Panc1 (cell line): ENCODE data around the gene ADD1. TPM values are rescaled to one million over a fixed set of nuclear protein-coding genes. Genes with fewer than 3 reads are reported as not detected.

Experiments
- ATAC-seq: fragments of 200-7000 bp; cut with Tn5 transposase; 2 replicates; pipeline ENCODE4 v1.9.1; 2020; ENCODE audit warnings: mild to moderate bottlenecking, moderate library complexity
- BruUV-seq: library from RNA; stranded (reverse); fragments of 400-500 nt; replicated peaks from 2 replicates; lab custom pipeline; 2021; lab: Mats Ljungman, UMichigan
- CTCF ChIA-PET: fragments of 300-600 bp; sonication (Branson Sonifier 250); formaldehyde crosslinking; loops from one replicate; lab custom pipeline; 2022; ENCODE audit warnings: antibody characterized with exemption; lab: Charles Lee
- POLR2A ChIA-PET: fragments of 300-600 bp; sonication (Branson Sonifier 250); formaldehyde crosslinking; loops from one replicate; lab custom pipeline; 2022; ENCODE audit warnings: antibody characterized with exemption; lab: Charles Lee
- DNase-seq: peaks from one replicate; pipeline ENCODE4 v3.0.0-alpha.2; 2010; ENCODE audit warnings: low read depth, low spot score
- H3K27ac ChIP-seq: 2 replicates; pipeline ENCODE4 v1.5.1; 2011; ENCODE audit warnings: mild to moderate bottlenecking, low read length, inconsistent platforms
- H3K27me3 ChIP-seq: fragments of 200-500 bp; sonication (Bioruptor generic); 2 replicates; pipeline ENCODE4 v1.6.0; 2014; ENCODE audit warnings: low read length, inconsistent platforms; ENCODE audit not compliant: control insufficient read depth, insufficient read depth
- H3K36me3 ChIP-seq: fragments of 200-500 bp; sonication (Bioruptor generic); 2 replicates; pipeline ENCODE4 v1.5.1; 2014; ENCODE audit warnings: inconsistent platforms, mild to moderate bottlenecking, low read length, moderate library complexity; ENCODE audit not compliant: control insufficient read depth, insufficient read depth
- H3K4me1 ChIP-seq: 2 replicates; pipeline ENCODE4 v1.5.1; 2011; ENCODE audit warnings: inconsistent platforms, mild to moderate bottlenecking, low read length, moderate library complexity; ENCODE audit not compliant: control insufficient read depth, insufficient read depth
- H3K4me3 ChIP-seq, 2 experiments: 2 replicates each; pipeline ENCODE4 v1.5.1; 2011 to 2012; ENCODE audit warnings: low read depth in 2 of 2, low read length in 2 of 2, mild to moderate bottlenecking in 2 of 2, inconsistent platforms in 1 of 2, moderate library complexity in 1 of 2
- H3K9me3 ChIP-seq: fragments of 200-500 bp; sonication (Bioruptor generic); 2 replicates; pipeline ENCODE4 v1.5.1; 2014; ENCODE audit warnings: low read depth, mild to moderate bottlenecking, inconsistent platforms, low read length, moderate library complexity; ENCODE audit not compliant: control insufficient read depth, insufficient read depth
- POLR2AphosphoS5 ChIP-seq: IDR thresholded peaks from 2 replicates; pipeline ENCODE4 v1.6.1; 2012; ENCODE audit warnings: mild to moderate bottlenecking, low read depth, low read length, moderate library complexity
- REST ChIP-seq, 2 experiments: IDR thresholded peaks; 2 replicates each; pipeline ENCODE4 v1.6.1; 2011 to 2012; ENCODE audit warnings: low read depth in 2 of 2, control low read depth in 1 of 2, low read length in 1 of 2, mild to moderate bottlenecking in 1 of 2, moderate library complexity in 1 of 2; ENCODE audit not compliant: insufficient read depth in 1 of 2
- SIN3A ChIP-seq: IDR thresholded peaks from 2 replicates; pipeline ENCODE4 v1.6.1; 2012; ENCODE audit warnings: low read depth, mild to moderate bottlenecking, low read length, moderate library complexity, borderline replicate concordance; ENCODE audit not compliant: insufficient read depth
- TCF7L2 ChIP-seq: IDR thresholded peaks from 2 replicates; pipeline ENCODE4 v1.6.1; 2011; ENCODE audit warnings: mild to moderate bottlenecking, low read depth, low read length, inconsistent platforms
- in situ Hi-C: cut with HindIII; loops from 2 replicates; pipeline ENCODE4 v1.10.0; 2016; ENCODE audit warnings: low sequenced_read_pairs, low pct_unique_long_range_greater_than_20kb
- intact Hi-C: fragments of 100-400 bp; cut with micrococcal nuclease; formaldehyde crosslinking; loops from one replicate; pipeline ENCODE4 v1.10.0; 2022; ENCODE audit not compliant: unreplicated experiment
- total RNA-seq: library from RNA; stranded (reverse); gene quantifications from one replicate; pipeline ENCODE4 v1.2.1, GENCODE V29; 2021; ENCODE audit not compliant: unreplicated experiment
- TF ChIP-seq, protein P1 (sequence below): fragments of 450-650 bp; IDR thresholded peaks from 2 replicates; pipeline ENCODE4 v1.5.1; 2017; ENCODE audit warnings: mild to moderate bottlenecking

The ADD1 gene
- total RNA-seq, 1 experiment from 2014 or later = 158 TPM

GRCh38 chr4:2808001-2808400, 35.6 kb upstream of the ADD1 start:
- H3K4me1 ChIP-seq = peaks cover 59% of the 10 kb centered on the region
- TF ChIP-seq, protein P1, sequence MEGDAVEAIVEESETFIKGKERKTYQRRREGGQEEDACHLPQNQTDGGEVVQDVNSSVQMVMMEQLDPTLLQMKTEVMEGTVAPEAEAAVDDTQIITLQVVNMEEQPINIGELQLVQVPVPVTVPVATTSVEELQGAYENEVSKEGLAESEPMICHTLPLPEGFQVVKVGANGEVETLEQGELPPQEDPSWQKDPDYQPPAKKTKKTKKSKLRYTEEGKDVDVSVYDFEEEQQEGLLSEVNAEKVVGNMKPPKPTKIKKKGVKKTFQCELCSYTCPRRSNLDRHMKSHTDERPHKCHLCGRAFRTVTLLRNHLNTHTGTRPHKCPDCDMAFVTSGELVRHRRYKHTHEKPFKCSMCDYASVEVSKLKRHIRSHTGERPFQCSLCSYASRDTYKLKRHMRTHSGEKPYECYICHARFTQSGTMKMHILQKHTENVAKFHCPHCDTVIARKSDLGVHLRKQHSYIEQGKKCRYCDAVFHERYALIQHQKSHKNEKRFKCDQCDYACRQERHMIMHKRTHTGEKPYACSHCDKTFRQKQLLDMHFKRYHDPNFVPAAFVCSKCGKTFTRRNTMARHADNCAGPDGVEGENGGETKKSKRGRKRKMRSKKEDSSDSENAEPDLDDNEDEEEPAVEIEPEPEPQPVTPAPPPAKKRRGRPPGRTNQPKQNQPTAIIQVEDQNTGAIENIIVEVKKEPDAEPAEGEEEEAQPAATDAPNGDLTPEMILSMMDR = no peak
- no peak for TF ChIP-seq REST (IDR thresholded peaks at IDR 0.05; ENCODE audit: insufficient read depth in 1 of 2, low read depth in 2 of 2, low read length in 1 of 2)
- TF ChIP-seq TCF7L2 = no peak
- no peak for TF ChIP-seq POLR2AphosphoS5
- TF ChIP-seq SIN3A = no peak
- ChIA-PET CTCF (no interaction called here), POLR2A (no interaction called here)
- no peaks in the 10 kb centered on the region for H3K36me3 ChIP-seq
- intact Hi-C loops (no loop called here), in situ Hi-C loops (no loop called here)
- BruUV-seq = no TSS peak
- no peak for DNase-seq
- H3K9me3 ChIP-seq = no peaks in the 10 kb centered on the region
- H3K27me3 ChIP-seq = no peaks in the 10 kb centered on the region
- H3K27ac ChIP-seq = no peak overlapping the region
- no peak for ATAC-seq
- no peak overlapping the region for H3K4me3 ChIP-seq

DNA sequence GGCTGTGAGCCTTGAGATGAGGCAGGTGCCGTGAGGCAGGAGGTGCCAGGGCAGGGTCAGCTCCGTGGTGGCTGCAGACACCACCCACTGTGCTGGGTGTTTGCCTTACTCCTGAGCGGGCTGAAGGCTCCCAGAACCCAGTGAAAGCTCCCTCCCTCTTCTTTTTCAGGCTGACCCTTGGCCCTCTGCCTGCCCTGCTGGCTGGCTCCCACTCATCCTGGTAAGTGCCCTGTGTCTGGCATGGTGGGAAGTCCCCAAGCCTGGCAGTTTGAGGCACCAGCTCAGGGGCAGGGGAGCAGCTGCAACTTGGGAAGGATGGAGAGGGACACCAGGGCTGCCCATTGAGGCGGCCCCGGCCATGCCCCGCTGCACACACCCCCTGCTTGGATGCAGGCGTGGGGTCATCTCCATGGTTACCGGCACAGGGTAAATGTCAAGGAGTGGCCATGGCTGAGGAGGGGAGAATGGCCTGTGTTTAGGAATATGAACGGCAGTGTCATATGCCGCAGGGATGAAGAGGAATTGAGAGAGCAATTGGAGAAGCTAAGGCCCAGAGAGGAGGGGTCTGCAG, 33.9 kb upstream of the ADD1 start:
- no peaks in the 10 kb centered on the region for H3K27me3 ChIP-seq
- in situ Hi-C loops (no loop called here), intact Hi-C loops (no loop called here)
- H3K27ac ChIP-seq = peak overlapping the region; percentile 23; the same call in 1 of the 2 replicates
- no peaks in the 10 kb centered on the region for H3K9me3 ChIP-seq
- H3K36me3 ChIP-seq = no peaks in the 10 kb centered on the region
- ATAC-seq (0 out of 2 replicates have a peak, but pooled peaks have one; percentile 18), DNase-seq (no peak)
- no peak for TF ChIP-seq TCF7L2
- no peak for TF ChIP-seq SIN3A
- TF ChIP-seq POLR2AphosphoS5 = no peak
- TF ChIP-seq REST (IDR thresholded peaks at IDR 0.05; ENCODE audit: insufficient read depth in 1 of 2, low read depth in 2 of 2, low read length in 1 of 2) = no peak
- TF ChIP-seq, protein P1 = no peak
- ChIA-PET CTCF (no interaction called here), POLR2A (no interaction called here)
- peaks cover 45% of the 10 kb centered on the region for H3K4me1 ChIP-seq
- no peak overlapping the region for H3K4me3 ChIP-seq
- BruUV-seq = no TSS peak
